WTC11 (cell line): ENCODE results near the gene MTHFD2. TPM values are rescaled to one million over a fixed set of nuclear protein-coding genes. Genes with fewer than 3 reads are reported as not detected.

Experiments
- ATAC-seq: fragments of 200-7000 bp; cut with Tn5 transposase; 2 replicates; pipeline ENCODE4 v1.10.0; 2021; ENCODE audit warnings: mild to moderate bottlenecking, moderate library complexity
- CTCF ChIA-PET: fragments of 300-600 bp; sonication (Branson Sonifier 250); formaldehyde crosslinking; loops from one replicate; lab custom pipeline; 2021; ENCODE audit warnings: antibody characterized with exemption; lab: Charles Lee
- POLR2A ChIA-PET: fragments of 350-600 bp; sonication (Branson Sonifier 250); formaldehyde crosslinking; loops from one replicate; lab custom pipeline; 2021; ENCODE audit warnings: antibody characterized with exemption; lab: Charles Lee
- DNase-seq: peaks from one replicate; pipeline ENCODE4 v3.0.0; 2021; ENCODE audit warnings: low spot score
- H3K27ac Mint-ChIP-seq: 2 replicates; pipeline ENCODE4 v1.8.0; 2021; ENCODE audit warnings: mixed read lengths
- H3K27me3 Mint-ChIP-seq: 2 replicates; pipeline ENCODE4 v1.8.0; 2021; ENCODE audit warnings: low read depth, mild to moderate bottlenecking, moderate library complexity, mixed read lengths
- H3K36me3 Mint-ChIP-seq: 2 replicates; pipeline ENCODE4 v1.8.0; 2021; ENCODE audit warnings: mixed read lengths
- H3K4me1 Mint-ChIP-seq: 2 replicates; pipeline ENCODE4 v1.8.0; 2022; ENCODE audit warnings: mixed read lengths
- H3K4me3 Mint-ChIP-seq: 2 replicates; pipeline ENCODE4 v1.8.0; 2021; ENCODE audit warnings: mild to moderate bottlenecking, moderate library complexity, mixed read lengths
- H3K9me3 Mint-ChIP-seq: 2 replicates; pipeline ENCODE4 v1.8.0; 2021; ENCODE audit warnings: mixed read lengths
- GTF2I ChIP-seq: fragments of 250-450 bp; sonication (Bioruptor Pico); conservative IDR thresholded peaks from 2 replicates; pipeline ENCODE4 v1.4.0; 2021; ENCODE audit warnings: mild to moderate bottlenecking
- JAZF1 ChIP-seq: fragments of 250-450 bp; sonication (Bioruptor Pico); IDR thresholded peaks from 2 replicates; pipeline ENCODE4 v1.9.0; 2021; ENCODE audit warnings: moderate library complexity, mild to moderate bottlenecking, inconsistent platforms
- NFATC4 ChIP-seq: fragments of 250-450 bp; sonication (Bioruptor Pico); IDR thresholded peaks from 2 replicates; pipeline ENCODE4 v1.9.0; 2021; ENCODE audit warnings: mild to moderate bottlenecking
- NFYB ChIP-seq: sonication (generic); formaldehyde crosslinking; conservative IDR thresholded peaks from 2 replicates; pipeline ENCODE4 v1.8.0; 2022; ENCODE audit warnings: low read depth, missing genetic modification reagents
- SP1 ChIP-seq: sonication (generic); formaldehyde crosslinking; conservative IDR thresholded peaks from 2 replicates; pipeline ENCODE4 v1.8.1; 2022; ENCODE audit warnings: missing genetic modification reagents
- ZMAT4 ChIP-seq: fragments of 250-450 bp; sonication (Bioruptor Pico); IDR thresholded peaks from 2 replicates; pipeline ENCODE4 v1.9.0; 2021; ENCODE audit warnings: mild to moderate bottlenecking
- ZNF263 ChIP-seq: sonication (generic); formaldehyde crosslinking; IDR thresholded peaks from 2 replicates; pipeline ENCODE4 v1.8.1; 2022; ENCODE audit warnings: low read depth, mild to moderate bottlenecking, moderate library complexity, missing genetic modification reagents
- ZNF512 ChIP-seq: sonication (generic); formaldehyde crosslinking; IDR thresholded peaks from 2 replicates; pipeline ENCODE4 v1.8.1; 2022; ENCODE audit warnings: missing genetic modification reagents, borderline replicate concordance
- total RNA-seq: library from RNA; stranded (reverse); gene quantifications from 3 replicates; pipeline ENCODE4 v1.2.3, GENCODE V29; 2021
- TF ChIP-seq, protein P1 (sequence below): sonication (generic); formaldehyde crosslinking; IDR thresholded peaks from 2 replicates; pipeline ENCODE4 v1.8.1; 2023; ENCODE audit warnings: mild to moderate bottlenecking, missing genetic modification reagents, moderate library complexity
- TF ChIP-seq, protein P2 (sequence below): sonication (generic); formaldehyde crosslinking; IDR thresholded peaks from 2 replicates; pipeline ENCODE4 v1.8.1; 2023; ENCODE audit warnings: mild to moderate bottlenecking, missing genetic modification reagents, borderline replicate concordance
- TF ChIP-seq, protein P3 (sequence below): fragments of 250-450 bp; sonication (Bioruptor Pico); IDR thresholded peaks from 2 replicates; pipeline ENCODE4 v1.9.0; 2021; ENCODE audit warnings: mild to moderate bottlenecking

MTHFD2 gene
- total RNA-seq, 1 experiment from 2014 or later = 251 TPM

DNA sequence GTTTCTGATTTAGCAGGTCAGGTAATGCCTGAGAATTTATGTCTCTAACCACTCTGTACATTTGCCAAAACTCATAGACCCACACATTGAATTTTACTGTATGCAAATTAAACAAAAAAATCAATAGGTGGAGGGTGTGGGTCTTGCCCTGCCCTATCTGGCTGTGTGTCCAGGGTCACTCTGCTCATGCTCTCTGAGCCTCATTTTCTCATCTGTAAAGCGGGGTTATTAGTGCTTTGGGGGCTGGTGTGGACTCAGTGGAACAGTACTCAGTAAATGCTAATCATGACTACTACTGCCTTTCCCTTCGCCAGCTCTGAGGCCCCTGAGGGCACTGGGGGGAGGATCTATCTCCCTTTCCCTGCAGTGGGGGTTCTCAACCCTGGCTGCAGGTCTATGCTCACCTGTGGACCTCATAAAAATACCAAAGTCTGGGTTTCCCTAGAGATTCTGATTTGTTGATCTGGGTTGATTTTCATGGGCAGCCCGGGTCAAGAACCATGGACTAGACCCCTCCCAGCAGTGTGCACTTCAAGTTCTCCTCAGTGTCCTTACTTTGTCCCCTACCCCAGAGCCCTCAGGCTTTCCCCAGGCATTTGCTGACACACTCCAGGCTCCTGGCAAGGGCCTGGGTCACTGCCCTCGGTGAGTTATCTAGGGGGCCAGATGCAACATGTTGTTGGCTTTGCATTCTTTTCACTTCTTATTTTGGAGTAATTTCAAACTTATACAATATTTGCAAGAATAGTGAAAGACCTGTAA, 27.5 kb downstream of the MTHFD2 start (continued):
- TF ChIP-seq ZMAT4 (CRISPR knock-in tag) (no peak), ZNF263 (CRISPR knock-in tag) (no peak), ZNF512 (CRISPR knock-in tag) (no peak), SP1 (CRISPR knock-in tag) (no peak), GTF2I (CRISPR knock-in tag) (no peak)
- TF ChIP-seq, protein P1, sequence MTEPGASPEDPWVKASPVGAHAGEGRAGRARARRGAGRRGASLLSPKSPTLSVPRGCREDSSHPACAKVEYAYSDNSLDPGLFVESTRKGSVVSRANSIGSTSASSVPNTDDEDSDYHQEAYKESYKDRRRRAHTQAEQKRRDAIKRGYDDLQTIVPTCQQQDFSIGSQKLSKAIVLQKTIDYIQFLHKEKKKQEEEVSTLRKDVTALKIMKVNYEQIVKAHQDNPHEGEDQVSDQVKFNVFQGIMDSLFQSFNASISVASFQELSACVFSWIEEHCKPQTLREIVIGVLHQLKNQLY (CRISPR knock-in tag) = no peak

- ChIA-PET CTCF (interaction anchor here (3.0 kb wide), 1 partner anchor 108 kb away, joined by 12 read pairs; no protein-coding TSS in a partner anchor), POLR2A (no interaction called here)
- no peak for ATAC-seq
- Mint-ChIP-seq H3K36me3 (no peaks in the 10 kb centered on the region), H3K4me3 (no peak overlapping the region), H3K4me1 (peaks cover 13% of the 10 kb centered on the region), H3K27me3 (peaks cover 4% of the 10 kb centered on the region; the same call in 1 of the 2 replicates), H3K9me3 (no peaks in the 10 kb centered on the region), H3K27ac (no peak overlapping the region)
- TF ChIP-seq, protein P2, sequence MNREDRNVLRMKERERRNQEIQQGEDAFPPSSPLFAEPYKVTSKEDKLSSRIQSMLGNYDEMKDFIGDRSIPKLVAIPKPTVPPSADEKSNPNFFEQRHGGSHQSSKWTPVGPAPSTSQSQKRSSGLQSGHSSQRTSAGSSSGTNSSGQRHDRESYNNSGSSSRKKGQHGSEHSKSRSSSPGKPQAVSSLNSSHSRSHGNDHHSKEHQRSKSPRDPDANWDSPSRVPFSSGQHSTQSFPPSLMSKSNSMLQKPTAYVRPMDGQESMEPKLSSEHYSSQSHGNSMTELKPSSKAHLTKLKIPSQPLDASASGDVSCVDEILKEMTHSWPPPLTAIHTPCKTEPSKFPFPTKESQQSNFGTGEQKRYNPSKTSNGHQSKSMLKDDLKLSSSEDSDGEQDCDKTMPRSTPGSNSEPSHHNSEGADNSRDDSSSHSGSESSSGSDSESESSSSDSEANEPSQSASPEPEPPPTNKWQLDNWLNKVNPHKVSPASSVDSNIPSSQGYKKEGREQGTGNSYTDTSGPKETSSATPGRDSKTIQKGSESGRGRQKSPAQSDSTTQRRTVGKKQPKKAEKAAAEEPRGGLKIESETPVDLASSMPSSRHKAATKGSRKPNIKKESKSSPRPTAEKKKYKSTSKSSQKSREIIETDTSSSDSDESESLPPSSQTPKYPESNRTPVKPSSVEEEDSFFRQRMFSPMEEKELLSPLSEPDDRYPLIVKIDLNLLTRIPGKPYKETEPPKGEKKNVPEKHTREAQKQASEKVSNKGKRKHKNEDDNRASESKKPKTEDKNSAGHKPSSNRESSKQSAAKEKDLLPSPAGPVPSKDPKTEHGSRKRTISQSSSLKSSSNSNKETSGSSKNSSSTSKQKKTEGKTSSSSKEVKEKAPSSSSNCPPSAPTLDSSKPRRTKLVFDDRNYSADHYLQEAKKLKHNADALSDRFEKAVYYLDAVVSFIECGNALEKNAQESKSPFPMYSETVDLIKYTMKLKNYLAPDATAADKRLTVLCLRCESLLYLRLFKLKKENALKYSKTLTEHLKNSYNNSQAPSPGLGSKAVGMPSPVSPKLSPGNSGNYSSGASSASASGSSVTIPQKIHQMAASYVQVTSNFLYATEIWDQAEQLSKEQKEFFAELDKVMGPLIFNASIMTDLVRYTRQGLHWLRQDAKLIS (CRISPR knock-in tag) = no peak
- TF ChIP-seq JAZF1 (CRISPR knock-in tag) (no peak), NFYB (CRISPR knock-in tag) (no peak), NFATC4 (CRISPR knock-in tag) (peak; percentile 76; the same call in 1 of the 2 replicates)
- TF ChIP-seq, protein P3, sequence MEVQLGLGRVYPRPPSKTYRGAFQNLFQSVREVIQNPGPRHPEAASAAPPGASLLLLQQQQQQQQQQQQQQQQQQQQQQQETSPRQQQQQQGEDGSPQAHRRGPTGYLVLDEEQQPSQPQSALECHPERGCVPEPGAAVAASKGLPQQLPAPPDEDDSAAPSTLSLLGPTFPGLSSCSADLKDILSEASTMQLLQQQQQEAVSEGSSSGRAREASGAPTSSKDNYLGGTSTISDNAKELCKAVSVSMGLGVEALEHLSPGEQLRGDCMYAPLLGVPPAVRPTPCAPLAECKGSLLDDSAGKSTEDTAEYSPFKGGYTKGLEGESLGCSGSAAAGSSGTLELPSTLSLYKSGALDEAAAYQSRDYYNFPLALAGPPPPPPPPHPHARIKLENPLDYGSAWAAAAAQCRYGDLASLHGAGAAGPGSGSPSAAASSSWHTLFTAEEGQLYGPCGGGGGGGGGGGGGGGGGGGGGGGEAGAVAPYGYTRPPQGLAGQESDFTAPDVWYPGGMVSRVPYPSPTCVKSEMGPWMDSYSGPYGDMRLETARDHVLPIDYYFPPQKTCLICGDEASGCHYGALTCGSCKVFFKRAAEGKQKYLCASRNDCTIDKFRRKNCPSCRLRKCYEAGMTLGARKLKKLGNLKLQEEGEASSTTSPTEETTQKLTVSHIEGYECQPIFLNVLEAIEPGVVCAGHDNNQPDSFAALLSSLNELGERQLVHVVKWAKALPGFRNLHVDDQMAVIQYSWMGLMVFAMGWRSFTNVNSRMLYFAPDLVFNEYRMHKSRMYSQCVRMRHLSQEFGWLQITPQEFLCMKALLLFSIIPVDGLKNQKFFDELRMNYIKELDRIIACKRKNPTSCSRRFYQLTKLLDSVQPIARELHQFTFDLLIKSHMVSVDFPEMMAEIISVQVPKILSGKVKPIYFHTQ = no peak
- TF ChIP-seq, protein P1 (CRISPR knock-in tag) = no peak
- no peak for DNase-seq
Measured at GRCh38 chr2:74226648-74227213, 28.3 kb downstream of the MTHFD2 start.
